ENCODE data around the gene RALGAPB.

DNA sequence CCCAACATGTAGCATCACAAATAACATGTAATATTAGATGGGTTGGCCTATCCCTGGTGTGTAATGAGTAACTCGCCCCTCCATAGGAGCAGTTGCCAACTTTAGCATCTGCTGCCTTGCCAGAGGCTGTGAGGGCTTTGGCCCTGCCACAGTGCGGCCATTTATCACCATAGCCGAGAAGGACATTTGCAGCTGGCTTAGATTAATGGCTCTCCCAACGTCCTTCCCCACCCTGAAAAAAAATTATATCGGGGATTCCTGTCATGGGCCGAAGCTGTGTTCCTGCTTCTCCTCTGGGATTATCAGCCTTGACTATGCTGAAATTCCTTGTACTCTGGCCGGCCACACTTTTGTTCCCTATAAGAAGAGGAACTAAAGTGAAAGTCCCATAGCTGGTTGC lies 100.8 kb downstream of the RALGAPB start:
- TF ChIP-seq, protein P1, sequence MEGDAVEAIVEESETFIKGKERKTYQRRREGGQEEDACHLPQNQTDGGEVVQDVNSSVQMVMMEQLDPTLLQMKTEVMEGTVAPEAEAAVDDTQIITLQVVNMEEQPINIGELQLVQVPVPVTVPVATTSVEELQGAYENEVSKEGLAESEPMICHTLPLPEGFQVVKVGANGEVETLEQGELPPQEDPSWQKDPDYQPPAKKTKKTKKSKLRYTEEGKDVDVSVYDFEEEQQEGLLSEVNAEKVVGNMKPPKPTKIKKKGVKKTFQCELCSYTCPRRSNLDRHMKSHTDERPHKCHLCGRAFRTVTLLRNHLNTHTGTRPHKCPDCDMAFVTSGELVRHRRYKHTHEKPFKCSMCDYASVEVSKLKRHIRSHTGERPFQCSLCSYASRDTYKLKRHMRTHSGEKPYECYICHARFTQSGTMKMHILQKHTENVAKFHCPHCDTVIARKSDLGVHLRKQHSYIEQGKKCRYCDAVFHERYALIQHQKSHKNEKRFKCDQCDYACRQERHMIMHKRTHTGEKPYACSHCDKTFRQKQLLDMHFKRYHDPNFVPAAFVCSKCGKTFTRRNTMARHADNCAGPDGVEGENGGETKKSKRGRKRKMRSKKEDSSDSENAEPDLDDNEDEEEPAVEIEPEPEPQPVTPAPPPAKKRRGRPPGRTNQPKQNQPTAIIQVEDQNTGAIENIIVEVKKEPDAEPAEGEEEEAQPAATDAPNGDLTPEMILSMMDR (conservative IDR thresholded peaks at IDR 0.05; ENCODE audit: low read depth in 2 of 2) = no peak
- TF ChIP-seq POLR2AphosphoS5 (IDR thresholded peaks at IDR 0.05; ENCODE audit: low read depth) = no peak

Data from GM23338 (cell line).